ENCODE data around the gene PCLO.

- TF ChIP-seq POLR2AphosphoS5 (IDR thresholded peaks at IDR 0.05) (no peak), POLR2A (IDR thresholded peaks at IDR 0.05; ENCODE audit: low read depth) (no peak), EP300 (IDR thresholded peaks at IDR 0.05) (no peak)
- TF ChIP-seq, protein P1, sequence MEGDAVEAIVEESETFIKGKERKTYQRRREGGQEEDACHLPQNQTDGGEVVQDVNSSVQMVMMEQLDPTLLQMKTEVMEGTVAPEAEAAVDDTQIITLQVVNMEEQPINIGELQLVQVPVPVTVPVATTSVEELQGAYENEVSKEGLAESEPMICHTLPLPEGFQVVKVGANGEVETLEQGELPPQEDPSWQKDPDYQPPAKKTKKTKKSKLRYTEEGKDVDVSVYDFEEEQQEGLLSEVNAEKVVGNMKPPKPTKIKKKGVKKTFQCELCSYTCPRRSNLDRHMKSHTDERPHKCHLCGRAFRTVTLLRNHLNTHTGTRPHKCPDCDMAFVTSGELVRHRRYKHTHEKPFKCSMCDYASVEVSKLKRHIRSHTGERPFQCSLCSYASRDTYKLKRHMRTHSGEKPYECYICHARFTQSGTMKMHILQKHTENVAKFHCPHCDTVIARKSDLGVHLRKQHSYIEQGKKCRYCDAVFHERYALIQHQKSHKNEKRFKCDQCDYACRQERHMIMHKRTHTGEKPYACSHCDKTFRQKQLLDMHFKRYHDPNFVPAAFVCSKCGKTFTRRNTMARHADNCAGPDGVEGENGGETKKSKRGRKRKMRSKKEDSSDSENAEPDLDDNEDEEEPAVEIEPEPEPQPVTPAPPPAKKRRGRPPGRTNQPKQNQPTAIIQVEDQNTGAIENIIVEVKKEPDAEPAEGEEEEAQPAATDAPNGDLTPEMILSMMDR (IDR thresholded peaks at IDR 0.05) = no peak
These were observed 57.6 kb downstream of the PCLO start for GRCh38 chr7:83105063-83105462.

Data from esophagus muscularis mucosa (tissue), 4 donors.